GM18526 (cell line): ENCODE data around the gene RPUSD1.

Experiments used
- POLR2A ChIP-seq: IDR thresholded peaks from 3 replicates; pipeline ENCODE4 v1.6.1; 2011; ENCODE audit not compliant: insufficient read length; ENCODE audit errors: extremely low read depth

The RPUSD1 gene

DNA sequence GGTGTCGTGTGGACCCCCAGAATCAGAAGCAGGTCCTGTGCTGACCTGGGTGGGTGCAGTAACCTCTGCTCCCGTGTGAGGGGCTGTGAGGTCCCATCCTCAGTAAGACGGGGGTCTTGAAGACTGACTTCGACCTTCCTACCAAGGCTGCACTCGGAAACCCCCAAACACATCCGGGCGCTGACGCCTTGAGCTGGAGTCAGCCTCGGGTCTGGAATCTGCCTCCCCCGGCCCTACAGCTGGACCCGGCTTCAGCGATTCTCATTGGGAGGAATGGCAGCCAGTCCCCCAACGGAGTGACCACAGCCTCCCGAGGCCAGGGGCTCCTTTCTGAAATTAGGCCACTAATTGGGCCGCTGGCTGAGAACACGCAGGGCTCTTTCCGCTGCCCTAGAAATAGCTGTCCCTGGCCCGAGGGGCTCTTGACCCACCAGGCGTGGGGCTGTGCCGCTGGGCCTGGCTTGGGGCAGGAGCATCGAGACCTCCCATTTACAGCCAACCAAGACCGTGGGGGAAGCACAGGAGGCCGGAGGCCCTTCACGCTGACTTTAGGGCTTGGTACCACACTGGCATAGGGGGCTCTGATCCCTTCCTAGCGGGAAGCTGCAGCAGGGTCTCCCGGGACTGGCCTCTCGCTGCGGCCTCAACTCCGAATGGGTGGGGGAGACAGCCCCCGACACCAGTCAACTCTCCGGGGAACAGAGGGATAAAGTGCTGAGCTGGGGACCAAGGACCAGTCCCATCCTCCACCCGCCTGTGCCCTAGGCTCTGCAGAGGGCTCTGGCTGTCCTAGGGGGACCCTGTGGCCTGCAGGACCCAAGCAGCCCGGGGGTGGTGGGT, 15.0 kb upstream of the RPUSD1 start:
- no peak for TF ChIP-seq POLR2A

DNA sequence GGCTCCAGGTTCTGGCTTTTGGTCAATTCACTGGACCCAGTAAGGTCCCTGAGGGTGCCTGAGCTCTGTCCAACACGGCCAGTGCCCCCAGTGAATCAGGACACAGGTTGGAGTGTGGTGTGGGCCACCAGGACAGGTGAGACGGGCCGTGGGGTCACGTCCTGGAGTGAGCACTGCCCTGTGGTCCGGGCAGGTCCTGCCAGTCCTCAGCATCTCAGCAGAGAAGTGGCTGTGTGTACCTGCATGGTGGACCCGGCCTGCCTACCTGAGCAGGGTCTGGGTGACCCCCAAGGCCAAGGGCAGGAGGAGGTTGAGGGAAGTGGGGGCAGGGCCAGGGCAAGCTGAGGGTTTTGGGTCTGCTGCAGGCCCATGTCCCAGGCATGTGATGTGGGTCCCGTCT, 14.3 kb upstream of the RPUSD1 start:
- TF ChIP-seq POLR2A, result no peak

DNA sequence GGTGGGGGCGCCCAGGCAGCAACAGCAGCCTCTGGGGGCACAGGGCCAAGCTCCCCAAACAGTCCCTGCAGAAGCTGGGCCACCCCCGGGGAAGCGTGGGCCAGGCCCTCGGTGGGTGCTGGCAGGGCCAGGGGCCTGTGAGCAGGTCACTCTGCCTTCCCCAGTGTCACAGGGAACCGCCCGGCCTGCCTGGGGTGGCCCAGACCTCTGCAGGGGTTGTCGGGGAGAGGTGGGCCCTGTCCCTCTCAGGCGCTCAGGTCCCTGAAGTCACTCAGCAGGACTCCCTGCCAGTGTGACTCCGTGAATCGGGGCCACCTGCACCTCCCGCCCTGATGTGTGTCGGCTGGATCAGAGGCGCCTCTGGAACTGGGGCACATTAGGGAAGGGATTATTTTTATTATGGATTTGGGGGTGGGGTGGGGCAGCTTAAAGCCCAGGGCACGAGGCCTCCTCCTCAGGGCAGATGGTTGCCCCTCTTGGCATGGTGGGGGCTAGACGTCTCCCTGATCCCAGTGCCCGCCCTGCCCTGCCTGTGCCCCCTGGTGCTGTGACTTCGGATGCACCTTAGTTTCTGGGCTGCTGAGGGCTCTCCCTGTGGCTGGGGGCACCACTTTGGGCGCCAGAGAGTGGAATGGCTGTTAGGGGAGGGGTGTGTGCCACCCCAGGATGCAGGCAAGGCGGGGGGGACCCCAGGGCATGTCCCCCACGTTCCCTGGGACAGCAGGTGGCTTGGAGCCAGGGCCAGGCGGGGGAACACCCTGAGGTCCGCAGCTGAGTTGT, 13.6 kb upstream of the RPUSD1 start:
- TF ChIP-seq POLR2A, result no peak

DNA sequence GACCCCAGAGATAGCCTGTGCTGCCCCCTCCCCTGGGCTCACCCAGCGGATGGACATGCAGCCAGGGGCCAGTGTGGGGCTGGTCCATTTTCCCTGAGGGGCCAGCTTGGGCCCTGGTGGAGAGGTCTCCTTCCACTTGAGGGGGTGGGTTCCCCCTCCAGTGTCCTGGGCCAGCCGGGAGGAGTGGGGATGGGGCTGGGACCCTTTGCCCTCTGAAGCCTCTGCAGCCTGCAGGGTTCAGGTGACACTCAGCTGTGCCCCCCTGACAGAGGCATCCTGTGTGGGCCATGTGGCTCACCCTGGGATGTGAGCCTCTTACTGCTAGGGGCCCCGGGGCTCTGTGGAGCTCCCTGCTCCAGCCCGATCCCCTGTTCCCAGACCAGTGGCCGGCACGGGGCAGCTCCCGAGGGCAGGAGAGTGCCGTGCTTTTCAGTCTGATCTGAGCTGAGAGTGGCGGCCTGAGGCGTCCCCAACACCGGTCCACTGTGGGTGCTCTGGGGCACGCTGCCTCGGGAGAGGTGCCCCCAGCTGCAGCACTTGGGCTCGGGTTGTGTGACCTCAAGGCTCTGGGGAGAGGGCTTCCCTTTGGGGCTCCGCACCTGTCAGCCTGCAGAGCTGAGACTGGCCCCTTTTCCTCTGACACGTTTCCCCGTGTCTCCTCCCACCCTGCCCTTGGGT, 12.8 kb upstream of the RPUSD1 start:
- no peak for TF ChIP-seq POLR2A

DNA sequence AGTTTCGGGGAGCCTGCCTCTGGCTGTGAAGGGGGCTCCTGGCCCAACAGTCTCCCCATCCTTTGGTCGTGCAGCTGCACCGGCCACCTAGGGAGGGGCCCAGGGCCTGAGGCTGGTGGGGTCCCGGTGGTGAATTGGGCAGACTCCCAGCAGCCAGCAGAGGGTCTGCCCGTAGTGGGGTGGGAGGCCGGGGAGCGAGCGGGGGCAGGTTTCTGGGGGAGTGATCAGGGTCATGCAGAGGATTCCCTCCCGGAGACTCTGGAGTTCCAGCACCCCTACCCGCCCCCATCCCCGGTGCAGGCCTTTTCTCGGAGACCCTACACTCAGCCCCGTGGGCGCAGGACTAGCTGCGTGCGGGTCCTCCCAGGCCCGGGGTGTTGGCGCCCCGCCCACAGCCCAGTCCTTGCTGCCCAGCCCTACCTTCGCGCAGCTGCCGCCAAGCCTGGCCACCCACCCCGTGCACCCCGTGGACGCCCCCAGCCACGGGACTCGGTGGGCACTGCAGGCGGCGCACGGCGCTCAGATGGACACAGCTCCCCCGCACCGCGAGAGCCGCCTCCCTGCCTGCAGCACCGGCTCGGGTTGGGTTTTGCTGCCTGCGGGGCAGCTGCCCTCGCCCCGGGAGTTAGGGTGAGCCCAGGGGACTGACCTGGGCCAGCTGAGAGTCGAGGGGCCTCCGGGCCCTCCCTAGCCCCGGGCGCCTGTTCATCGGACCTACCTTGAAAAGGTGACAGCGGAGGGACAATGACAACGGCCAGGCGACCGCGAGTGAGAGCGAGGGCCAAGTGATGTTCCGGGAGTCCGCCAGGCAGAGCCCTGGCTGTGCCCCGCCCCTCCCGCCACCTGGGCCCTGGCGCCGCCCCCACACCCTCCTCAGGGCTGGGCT, 12.0 kb upstream of the RPUSD1 start, which contains the start of gene GNG13:
Gene GNG13, minus strand, starts transcription at position 787 of the 886 bp plus-strand sequence. CDS start 1,657 bp downstream, outside the sequence.
- TF ChIP-seq POLR2A, result no peak

DNA sequence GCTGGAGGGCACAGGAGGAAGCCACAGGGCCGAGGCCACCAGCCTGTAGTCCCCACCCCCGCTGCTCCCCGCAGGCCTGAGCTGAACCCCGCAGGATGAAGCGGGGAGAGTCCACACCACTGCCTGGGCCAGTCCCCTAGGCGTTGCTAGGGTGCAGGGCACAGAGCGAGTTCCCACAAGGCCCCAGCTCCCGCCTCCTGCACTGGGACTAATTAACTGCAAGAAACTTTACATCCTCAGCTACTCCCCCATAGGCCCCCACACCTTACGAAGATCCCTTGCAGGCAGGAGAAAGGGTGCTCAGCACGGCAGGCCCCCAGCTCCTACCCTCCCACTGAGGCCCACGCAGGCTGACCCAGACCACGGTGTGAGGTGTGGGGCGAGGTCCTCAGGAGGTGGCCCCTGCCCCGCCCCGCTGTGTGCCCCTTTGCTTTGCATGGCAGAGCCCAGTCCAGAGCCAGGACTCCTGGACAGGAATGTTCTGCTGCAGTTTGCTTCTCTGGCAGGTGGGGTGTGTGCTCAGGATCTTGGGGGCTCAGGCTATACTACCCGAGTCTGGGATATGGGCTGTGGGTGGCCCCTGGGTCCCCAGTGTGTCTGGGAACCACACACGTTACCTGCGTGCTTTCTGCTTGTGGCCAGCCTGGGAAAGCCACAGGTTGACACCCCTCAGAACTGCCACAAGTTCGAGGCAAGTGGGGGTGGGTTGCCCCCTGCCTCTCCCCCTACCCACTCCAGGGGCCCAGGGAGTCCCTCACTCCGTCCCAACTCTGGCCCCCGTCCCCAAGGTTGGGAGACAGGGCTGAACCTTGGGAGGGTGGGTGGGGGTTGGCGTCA, 11.1 kb upstream of the RPUSD1 start:
- TF ChIP-seq POLR2A, result no peak

DNA sequence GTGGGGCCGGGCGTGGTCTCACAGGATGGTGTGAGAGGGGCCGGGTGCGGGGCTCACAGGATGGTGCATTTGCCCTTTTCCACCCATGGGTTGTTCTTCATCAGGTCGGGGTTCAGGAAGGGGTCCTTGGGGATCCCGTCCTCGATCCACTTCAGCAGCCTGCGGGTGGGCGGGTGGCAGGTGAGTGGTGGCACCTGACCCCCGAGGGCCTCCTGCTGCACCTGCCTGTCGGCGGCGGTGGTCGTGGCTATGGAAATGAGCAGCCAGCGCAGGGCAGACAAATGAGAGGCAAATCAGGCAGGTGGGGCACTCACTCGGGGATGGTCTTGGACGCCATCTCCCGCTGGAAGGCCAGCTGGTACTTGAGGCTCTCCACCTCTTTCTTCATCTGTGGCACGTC, 10.5 kb upstream of the RPUSD1 start:
- TF ChIP-seq POLR2A, result no peak

DNA sequence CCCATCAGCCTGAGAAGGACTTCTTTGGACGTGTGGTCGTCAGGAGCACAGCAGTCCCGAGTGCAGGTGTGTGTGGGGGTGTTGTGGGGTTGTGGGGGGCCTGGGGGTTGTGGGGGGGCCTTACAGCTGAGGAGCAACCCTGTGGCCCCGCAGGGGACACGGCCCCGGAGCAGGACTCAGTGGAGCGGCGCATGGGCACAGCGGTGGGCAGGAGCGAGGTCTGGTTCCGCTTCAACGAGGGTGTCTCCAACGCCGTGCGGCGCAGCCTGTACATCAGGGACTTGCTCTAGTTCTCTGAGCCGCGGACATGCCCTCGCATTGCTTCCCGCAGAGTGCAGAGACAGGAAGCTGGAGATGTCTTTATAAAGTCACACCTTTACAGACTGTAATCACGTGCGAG, 9.5 kb upstream of the RPUSD1 start:
- no peak for TF ChIP-seq POLR2A

DNA sequence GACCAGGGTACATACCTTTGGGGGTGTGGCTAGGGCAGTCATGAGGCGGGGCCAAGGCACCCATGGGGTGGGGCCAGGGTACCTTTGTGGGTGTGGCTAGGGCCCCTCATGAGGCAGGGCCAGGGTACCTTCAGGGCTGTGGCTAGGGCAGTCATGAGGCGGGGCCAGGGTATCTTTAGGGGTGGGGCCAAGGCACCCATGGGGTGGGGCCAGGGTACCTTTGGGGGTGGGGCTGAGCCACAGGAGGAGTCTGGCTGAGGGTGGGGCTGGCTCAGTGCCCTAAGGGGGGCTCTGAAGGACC, 8.9 kb upstream of the RPUSD1 start:
- no peak for TF ChIP-seq POLR2A

DNA sequence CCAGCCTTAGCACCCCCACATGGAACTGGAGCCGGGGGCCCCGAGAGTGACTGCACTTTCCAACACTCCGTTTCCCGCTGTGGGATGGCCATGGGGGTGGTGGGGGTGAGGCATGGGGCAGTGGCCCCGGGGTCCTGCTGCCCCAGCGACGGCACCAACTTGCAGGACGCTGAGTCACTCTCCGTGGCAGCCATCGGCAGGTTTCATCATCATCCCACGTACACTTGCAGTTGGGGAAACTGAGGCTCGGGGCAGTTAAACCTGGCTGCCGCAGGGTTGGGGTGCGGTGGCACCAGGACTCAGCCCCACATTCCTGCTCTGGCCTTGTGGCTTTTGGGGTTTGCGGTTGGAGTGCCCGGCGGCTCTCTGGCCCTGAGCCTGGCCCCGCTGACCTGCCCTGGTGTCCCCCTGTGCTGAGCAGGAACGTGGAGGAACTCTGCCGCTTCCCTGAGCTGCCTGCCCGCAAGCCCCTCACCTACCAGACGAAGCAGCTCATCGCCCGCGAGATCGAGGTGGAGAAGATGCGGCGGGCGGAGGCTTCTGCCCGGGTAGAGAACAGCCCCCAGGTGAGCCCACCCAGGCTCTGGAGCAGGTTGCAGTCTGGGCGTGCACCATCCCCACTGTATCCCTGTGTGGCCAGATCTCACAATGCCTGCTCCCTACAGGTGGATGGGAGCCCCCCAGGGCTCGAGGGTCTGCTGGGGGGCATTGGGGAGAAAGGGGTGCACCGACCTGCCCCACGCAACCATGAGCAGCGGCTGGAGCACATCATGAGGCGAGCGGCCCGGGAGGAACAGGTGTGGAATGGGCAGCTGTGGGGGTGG, 8.3 kb upstream of the RPUSD1 start:
- no peak for TF ChIP-seq POLR2A

DNA sequence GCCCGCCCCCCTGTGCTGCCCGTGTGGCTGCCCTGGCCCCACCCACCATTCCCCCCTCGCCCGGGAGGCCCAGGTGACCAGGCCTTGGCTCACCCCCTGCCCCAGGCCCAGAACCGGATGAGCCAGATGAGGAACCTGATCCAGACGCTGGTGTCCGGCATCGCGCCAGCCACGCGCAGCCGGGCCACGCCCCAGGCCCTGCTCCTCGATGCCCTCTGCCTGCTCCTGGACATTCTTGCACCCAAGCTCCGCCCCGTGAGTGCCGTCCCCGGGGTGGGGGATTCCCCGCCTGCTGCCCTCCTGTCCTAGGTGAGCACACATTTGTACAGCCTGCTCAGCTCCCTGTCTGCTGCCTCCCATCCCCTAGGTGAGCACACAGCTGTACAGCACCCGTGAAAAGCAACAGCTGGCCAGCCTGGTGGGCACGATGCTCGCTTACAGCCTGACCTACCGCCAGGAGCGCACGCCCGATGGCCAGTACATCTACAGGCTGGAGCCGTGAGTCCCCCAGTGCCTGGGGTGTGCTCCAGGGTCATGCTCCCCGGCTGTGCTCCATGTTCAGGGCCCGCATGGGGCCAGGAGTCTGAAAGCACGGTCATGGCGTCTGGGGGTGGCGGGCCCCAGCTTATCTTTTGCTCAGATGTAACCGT, 7.5 kb upstream of the RPUSD1 start:
- TF ChIP-seq POLR2A, result no peak

DNA sequence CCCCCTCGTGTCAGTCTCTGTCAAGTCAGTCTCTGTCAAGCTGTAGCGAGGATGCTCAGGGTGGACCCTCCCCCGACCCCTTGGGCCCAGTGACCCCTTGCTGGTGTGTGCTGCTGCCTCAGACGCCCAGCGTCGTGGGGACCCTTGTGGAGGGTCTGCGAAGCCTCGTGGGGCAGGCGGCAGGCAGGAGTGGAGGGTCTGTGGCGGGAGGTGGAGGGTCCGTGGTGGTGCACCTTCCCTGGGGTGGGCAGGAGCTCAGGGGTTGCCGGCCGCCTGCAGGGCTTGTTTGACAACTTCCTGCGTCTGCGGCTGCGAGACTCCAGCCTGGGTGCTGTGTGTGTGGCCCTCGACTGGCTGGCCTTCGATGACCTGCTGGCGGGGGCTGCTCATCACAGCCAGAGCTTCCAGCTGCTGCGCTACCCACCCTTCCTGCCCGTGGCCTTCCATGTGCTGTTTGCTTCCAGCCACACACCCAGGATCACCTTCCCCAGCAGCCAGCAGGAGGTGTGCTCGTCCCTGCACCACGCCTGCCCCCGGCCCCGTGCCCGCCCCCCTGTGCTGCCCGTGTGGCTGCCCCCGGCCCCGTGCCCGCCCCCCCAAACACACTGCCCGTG, 6.8 kb upstream of the RPUSD1 start:
- no peak for TF ChIP-seq POLR2A

DNA sequence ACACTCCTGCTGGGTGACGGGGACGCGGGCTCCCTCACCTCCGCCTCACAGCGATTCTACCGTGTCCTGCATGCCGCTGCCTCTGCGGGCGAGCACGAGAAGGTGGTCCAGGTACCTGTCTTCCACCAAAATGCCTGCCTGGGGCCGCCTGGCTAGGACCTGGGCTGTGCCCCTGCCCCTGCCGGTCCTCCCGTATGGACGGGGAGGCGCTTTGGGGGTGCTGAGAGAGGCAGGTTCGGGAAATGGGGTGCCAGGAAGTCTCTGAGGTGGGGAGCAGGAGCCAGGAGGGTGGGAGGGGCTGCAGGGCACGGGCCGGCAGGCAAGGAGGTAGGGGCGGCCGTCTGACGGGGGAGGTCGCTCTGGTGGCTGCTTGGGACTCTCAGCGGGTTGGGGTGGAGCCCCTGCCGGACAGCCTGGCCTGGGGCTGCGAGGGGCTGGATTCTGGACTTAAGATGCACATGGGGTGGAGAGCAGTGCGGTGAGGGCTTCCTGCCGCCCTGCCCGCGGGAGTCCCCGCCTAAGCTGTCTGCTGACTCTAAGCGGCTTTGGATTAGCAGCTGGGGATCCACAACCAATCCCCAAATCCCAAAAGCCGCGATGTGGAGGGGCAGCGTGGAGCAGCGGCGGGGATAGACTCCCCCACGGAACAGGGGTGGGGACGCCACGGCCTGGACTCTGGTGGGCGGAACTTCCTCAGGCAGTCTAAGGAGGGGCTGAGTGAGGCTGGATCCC, 6.1 kb upstream of the RPUSD1 start:
- TF ChIP-seq POLR2A, result no peak
